Measurements from ENCODE around the gene PPP1R13L.

The PPP1R13L gene

GRCh38 chr19:45368127-45368526, 36.7 kb downstream of the PPP1R13L start:
- DNase-seq (ENCODE audit: low read depth in 2 of 2): no peak

- DNase-seq (ENCODE audit: low read depth in 2 of 2): no peak
Measured at GRCh38 chr19:45364696-45365095, 40.2 kb downstream of the PPP1R13L start.

- no peak for DNase-seq (ENCODE audit: low read depth in 2 of 2)
Measured at GRCh38 chr19:45363861-45364459, 40.9 kb downstream of the PPP1R13L start.

- no peak for DNase-seq (ENCODE audit: low read depth in 2 of 2)
Measured at GRCh38 chr19:45362291-45362690, 42.6 kb downstream of the PPP1R13L start.

GRCh38 chr19:45361608-45362007, 43.3 kb downstream of the PPP1R13L start:
- DNase-seq (ENCODE audit: low read depth in 2 of 2): no peak

GRCh38 chr19:45358213-45358792, 46.6 kb downstream of the PPP1R13L start:
- DNase-seq (ENCODE audit: low read depth in 2 of 2): no peak

GRCh38 chr19:45357445-45357783, 47.5 kb downstream of the PPP1R13L start:
- DNase-seq (ENCODE audit: low read depth in 2 of 2): no peak

- DNase-seq (ENCODE audit: low read depth in 2 of 2): no peak
Measured at GRCh38 chr19:45356760-45357444, 48.0 kb downstream of the PPP1R13L start.

GRCh38 chr19:45355910-45356309, 49.0 kb downstream of the PPP1R13L start:
- no peak for DNase-seq (ENCODE audit: low read depth in 2 of 2)

GRCh38 chr19:45355402-45355801, 49.5 kb downstream of the PPP1R13L start:
- DNase-seq (ENCODE audit: low read depth in 2 of 2): no peak

- DNase-seq (ENCODE audit: low read depth in 2 of 2): no peak
Measured at GRCh38 chr19:45354241-45354842, 50.5 kb downstream of the PPP1R13L start.

- DNase-seq (ENCODE audit: low read depth in 2 of 2): no peak
Measured at GRCh38 chr19:45352914-45353796, 51.7 kb downstream of the PPP1R13L start.

GRCh38 chr19:45352471-45352870, 52.4 kb downstream of the PPP1R13L start:
- DNase-seq (ENCODE audit: low read depth in 2 of 2): no peak

- no peak for DNase-seq (ENCODE audit: low read depth in 2 of 2)
Measured at GRCh38 chr19:45352062-45352461, 52.8 kb downstream of the PPP1R13L start.

- DNase-seq (ENCODE audit: low read depth in 2 of 2): no peak
Measured at GRCh38 chr19:45351401-45351952, 53.4 kb downstream of the PPP1R13L start.

GRCh38 chr19:45350477-45351058, 54.3 kb downstream of the PPP1R13L start:
- no peak for DNase-seq (ENCODE audit: low read depth in 2 of 2)

- DNase-seq (ENCODE audit: low read depth in 2 of 2): no peak
Measured at GRCh38 chr19:45349430-45349941, 55.4 kb downstream of the PPP1R13L start.

- DNase-seq (ENCODE audit: low read depth in 2 of 2): no peak
Measured at GRCh38 chr19:45349126-45349415, 55.8 kb downstream of the PPP1R13L start.

GRCh38 chr19:45348367-45349125, 56.3 kb downstream of the PPP1R13L start:
- DNase-seq (ENCODE audit: low read depth in 2 of 2): no peak

- DNase-seq (ENCODE audit: low read depth in 2 of 2): no peak
Measured at GRCh38 chr19:45347570-45348366, 57.1 kb downstream of the PPP1R13L start.
